GM12878 (cell line): Measurements from ENCODE around the gene CCDC9. TPM values are rescaled to one million over a fixed set of nuclear protein-coding genes. Genes with fewer than 3 reads are reported as not detected.
A peak's percentile ranks its signal among the peaks of the same experiment; 100 is the strongest.

Source experiments
- BACH1 ChIP-seq: fragments of 450-650 bp; IDR thresholded peaks from 2 replicates; pipeline ENCODE4 v1.6.1; 2017; ENCODE audit warnings: mild to moderate bottlenecking, borderline replicate concordance
- CEBPB ChIP-seq, 2 experiments: fragments of 150-350 bp in 1 of 2; IDR thresholded peaks; 2 replicates each; pipeline ENCODE4 v1.6.1; 2012 to 2014; ENCODE audit warnings: low read depth in 2 of 2, low read length in 2 of 2, borderline replicate concordance in 1 of 2, inconsistent platforms in 1 of 2
- CHD1 ChIP-seq: IDR thresholded peaks from 2 replicates; pipeline ENCODE4 v1.6.1; 2012; ENCODE audit warnings: low read depth, low read length, improper control_type of control experiment
- CREM ChIP-seq: IDR thresholded peaks from 2 replicates; pipeline ENCODE4 v1.6.1; 2014; ENCODE audit warnings: antibody characterized with exemption, low read depth
- DPF2 ChIP-seq: fragments of 450-650 bp; IDR thresholded peaks from 2 replicates; pipeline ENCODE4 v1.6.1; 2017; ENCODE audit warnings: mild to moderate bottlenecking
- HSF1 ChIP-seq: fragments of 150-350 bp; IDR thresholded peaks from 2 replicates; pipeline ENCODE4 v1.6.1; 2014; ENCODE audit warnings: mild to moderate bottlenecking, low read depth, low read length
- IKZF2 ChIP-seq, 2 experiments: fragments of 450-650 bp; IDR thresholded peaks; 2 replicates each; pipeline ENCODE4 v1.6.1; 2017; ENCODE audit warnings: mild to moderate bottlenecking in 2 of 2, moderate library complexity in 2 of 2
- IRF3 ChIP-seq: fragments of 450-650 bp; IDR thresholded peaks from 2 replicates; pipeline ENCODE4 v1.6.1; 2014; ENCODE audit warnings: mild to moderate bottlenecking
- LARP7 ChIP-seq: fragments of 450-650 bp; IDR thresholded peaks from 2 replicates; pipeline ENCODE4 v1.6.1; 2017; ENCODE audit warnings: mild to moderate bottlenecking
- MYC ChIP-seq: IDR thresholded peaks from 2 replicates; pipeline ENCODE4 v1.6.1; 2011; ENCODE audit warnings: mild to moderate bottlenecking, low read length, moderate library complexity, inconsistent platforms; ENCODE audit not compliant: insufficient read depth, insufficient replicate concordance, insufficient read length, severe bottlenecking
- PAX5 ChIP-seq: IDR thresholded peaks from 2 replicates; pipeline ENCODE4 v1.6.1; 2011; ENCODE audit warnings: low read depth, low read length, borderline replicate concordance
- RAD51 ChIP-seq: fragments of 450-650 bp; IDR thresholded peaks from 2 replicates; pipeline ENCODE4 v1.6.1; 2016; ENCODE audit warnings: moderate library complexity, mild to moderate bottlenecking, inconsistent platforms
- SUZ12 ChIP-seq: fragments of 200-600 bp; sonication (generic); IDR thresholded peaks from one replicate; pipeline ENCODE4 v1.6.1; 2018; ENCODE audit warnings: antibody characterized with exemption, mild to moderate bottlenecking; ENCODE audit not compliant: unreplicated experiment
- TCF7 ChIP-seq: IDR thresholded peaks from 2 replicates; pipeline ENCODE4 v1.6.1; 2014; ENCODE audit warnings: antibody characterized with exemption, borderline replicate concordance
- USF1 ChIP-seq: IDR thresholded peaks from 2 replicates; pipeline ENCODE4 v1.6.1; 2011; ENCODE audit warnings: borderline replicate concordance, low read depth, mild to moderate bottlenecking, moderate library complexity, mixed read lengths, low read length; ENCODE audit not compliant: insufficient read depth; ENCODE audit errors: extremely low read length
- polyA plus RNA-seq, 11 experiments: library from polyadenylated mRNA; depleted of rRNA in 4 of 11; unstranded in 6 of 11; stranded (reverse) in 5 of 11; fragments of >200 nt; fragmentation: Nextera tagmentation in 4 of 11; fragmentation: Illumina TruSeq in 1 of 11; extraction: Ambion mirVana in 4 of 11; extraction: Trizol in 1 of 11; gene quantifications; 1 replicate in 1 of 11; 2 replicates in 10 of 11; pipeline versions ENCODE4 v1.2.1 to v1.2.3, GENCODE V29; 2011 to 2016; ENCODE audit warnings: inconsistent platforms in 2 of 11, missing spikeins in 2 of 11, low read depth in 1 of 11
- total RNA-seq, 4 experiments: library from RNA; depleted of rRNA in 3 of 4; stranded (reverse); fragments of >200 nt in 3 of 4; fragmentation: Illumina TruSeq in 1 of 4; extraction: Trizol in 1 of 4; gene quantifications; 2 replicates each; pipeline versions ENCODE4 v1.2.1 to v1.2.3, GENCODE V29; 2013 to 2021
- TF ChIP-seq, protein P1 (sequence below): fragments of 150-350 bp; IDR thresholded peaks from 2 replicates; pipeline ENCODE4 v1.6.1; 2016; ENCODE audit warnings: low read depth, low read length
- TF ChIP-seq, protein P2 (sequence below): IDR thresholded peaks from 2 replicates; pipeline ENCODE4 v1.6.1; 2011; ENCODE audit warnings: low read depth, low read length, improper control_type of control experiment, borderline replicate concordance
- TF ChIP-seq, protein P3 (sequence below): IDR thresholded peaks from 2 replicates; pipeline ENCODE4 v1.6.1; 2012; ENCODE audit warnings: low read depth, low read length, improper control_type of control experiment
- TF ChIP-seq, protein P4 (sequence below): IDR thresholded peaks from 2 replicates; pipeline ENCODE4 v1.6.1; 2011; ENCODE audit warnings: mild to moderate bottlenecking, low read depth, low read length, moderate library complexity; ENCODE audit not compliant: insufficient replicate concordance

CCDC9 gene
- total and polyA plus RNA-seq, 10 of the 15 experiments (the other 5 are each of a cell fraction or from before 2014, with no cell fraction given), result 0.18 to 17.5 (median 7.1) TPM; not detected in 1

- TF ChIP-seq LARP7 (no peak), USF1 (no peak), PAX5 (no peak), HSF1 (no peak), DPF2 (peak; percentile 73; the same call in 1 of the 2 replicates), SUZ12 (no peak), BACH1 (no peak), CEBPB (IDR thresholded peaks at IDR 0.05; ENCODE audit: borderline replicate concordance in 1 of 2, low read depth in 2 of 2, low read length in 2 of 2) (no peak), CREM (0 out of 2 replicates have a peak, but pooled peaks have one; percentile 12), IRF3 (no peak), MYC (no peak), CHD1 (no peak), TCF7 (no peak), IKZF2 (IDR thresholded peaks at IDR 0.05) (peak; percentile 78 to 79), RAD51 (no peak)
- TF ChIP-seq, protein P1, sequence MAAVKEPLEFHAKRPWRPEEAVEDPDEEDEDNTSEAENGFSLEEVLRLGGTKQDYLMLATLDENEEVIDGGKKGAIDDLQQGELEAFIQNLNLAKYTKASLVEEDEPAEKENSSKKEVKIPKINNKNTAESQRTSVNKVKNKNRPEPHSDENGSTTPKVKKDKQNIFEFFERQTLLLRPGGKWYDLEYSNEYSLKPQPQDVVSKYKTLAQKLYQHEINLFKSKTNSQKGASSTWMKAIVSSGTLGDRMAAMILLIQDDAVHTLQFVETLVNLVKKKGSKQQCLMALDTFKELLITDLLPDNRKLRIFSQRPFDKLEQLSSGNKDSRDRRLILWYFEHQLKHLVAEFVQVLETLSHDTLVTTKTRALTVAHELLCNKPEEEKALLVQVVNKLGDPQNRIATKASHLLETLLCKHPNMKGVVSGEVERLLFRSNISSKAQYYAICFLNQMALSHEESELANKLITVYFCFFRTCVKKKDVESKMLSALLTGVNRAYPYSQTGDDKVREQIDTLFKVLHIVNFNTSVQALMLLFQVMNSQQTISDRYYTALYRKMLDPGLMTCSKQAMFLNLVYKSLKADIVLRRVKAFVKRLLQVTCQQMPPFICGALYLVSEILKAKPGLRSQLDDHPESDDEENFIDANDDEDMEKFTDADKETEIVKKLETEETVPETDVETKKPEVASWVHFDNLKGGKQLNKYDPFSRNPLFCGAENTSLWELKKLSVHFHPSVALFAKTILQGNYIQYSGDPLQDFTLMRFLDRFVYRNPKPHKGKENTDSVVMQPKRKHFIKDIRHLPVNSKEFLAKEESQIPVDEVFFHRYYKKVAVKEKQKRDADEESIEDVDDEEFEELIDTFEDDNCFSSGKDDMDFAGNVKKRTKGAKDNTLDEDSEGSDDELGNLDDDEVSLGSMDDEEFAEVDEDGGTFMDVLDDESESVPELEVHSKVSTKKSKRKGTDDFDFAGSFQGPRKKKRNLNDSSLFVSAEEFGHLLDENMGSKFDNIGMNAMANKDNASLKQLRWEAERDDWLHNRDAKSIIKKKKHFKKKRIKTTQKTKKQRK, result no peak
- TF ChIP-seq, protein P2, sequence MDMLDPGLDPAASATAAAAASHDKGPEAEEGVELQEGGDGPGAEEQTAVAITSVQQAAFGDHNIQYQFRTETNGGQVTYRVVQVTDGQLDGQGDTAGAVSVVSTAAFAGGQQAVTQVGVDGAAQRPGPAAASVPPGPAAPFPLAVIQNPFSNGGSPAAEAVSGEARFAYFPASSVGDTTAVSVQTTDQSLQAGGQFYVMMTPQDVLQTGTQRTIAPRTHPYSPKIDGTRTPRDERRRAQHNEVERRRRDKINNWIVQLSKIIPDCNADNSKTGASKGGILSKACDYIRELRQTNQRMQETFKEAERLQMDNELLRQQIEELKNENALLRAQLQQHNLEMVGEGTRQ, result no peak
- TF ChIP-seq, protein P3, sequence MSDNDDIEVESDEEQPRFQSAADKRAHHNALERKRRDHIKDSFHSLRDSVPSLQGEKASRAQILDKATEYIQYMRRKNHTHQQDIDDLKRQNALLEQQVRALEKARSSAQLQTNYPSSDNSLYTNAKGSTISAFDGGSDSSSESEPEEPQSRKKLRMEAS, result peak; percentile 36; the same call in 1 of the 2 replicates
- TF ChIP-seq, protein P4, sequence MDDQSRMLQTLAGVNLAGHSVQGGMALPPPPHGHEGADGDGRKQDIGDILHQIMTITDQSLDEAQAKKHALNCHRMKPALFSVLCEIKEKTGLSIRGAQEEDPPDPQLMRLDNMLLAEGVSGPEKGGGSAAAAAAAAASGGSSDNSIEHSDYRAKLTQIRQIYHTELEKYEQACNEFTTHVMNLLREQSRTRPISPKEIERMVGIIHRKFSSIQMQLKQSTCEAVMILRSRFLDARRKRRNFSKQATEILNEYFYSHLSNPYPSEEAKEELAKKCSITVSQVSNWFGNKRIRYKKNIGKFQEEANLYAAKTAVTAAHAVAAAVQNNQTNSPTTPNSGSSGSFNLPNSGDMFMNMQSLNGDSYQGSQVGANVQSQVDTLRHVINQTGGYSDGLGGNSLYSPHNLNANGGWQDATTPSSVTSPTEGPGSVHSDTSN, result peak; percentile 53
These were observed 23.7 kb upstream of the CCDC9 start (continued) for GRCh38 chr19:47232422-47233211.
